GM21576 (cell line): Measurements from ENCODE around the gene VAV2.

ENCODE experiments used
- ATAC-seq: cut with Tn5 transposase; IDR thresholded peaks from one replicate; pipeline ENCODE4 v1.9.1; 2021; ENCODE audit warnings: mild to moderate bottlenecking, moderate library complexity; ENCODE audit not compliant: unreplicated experiment

VAV2 gene

DNA sequence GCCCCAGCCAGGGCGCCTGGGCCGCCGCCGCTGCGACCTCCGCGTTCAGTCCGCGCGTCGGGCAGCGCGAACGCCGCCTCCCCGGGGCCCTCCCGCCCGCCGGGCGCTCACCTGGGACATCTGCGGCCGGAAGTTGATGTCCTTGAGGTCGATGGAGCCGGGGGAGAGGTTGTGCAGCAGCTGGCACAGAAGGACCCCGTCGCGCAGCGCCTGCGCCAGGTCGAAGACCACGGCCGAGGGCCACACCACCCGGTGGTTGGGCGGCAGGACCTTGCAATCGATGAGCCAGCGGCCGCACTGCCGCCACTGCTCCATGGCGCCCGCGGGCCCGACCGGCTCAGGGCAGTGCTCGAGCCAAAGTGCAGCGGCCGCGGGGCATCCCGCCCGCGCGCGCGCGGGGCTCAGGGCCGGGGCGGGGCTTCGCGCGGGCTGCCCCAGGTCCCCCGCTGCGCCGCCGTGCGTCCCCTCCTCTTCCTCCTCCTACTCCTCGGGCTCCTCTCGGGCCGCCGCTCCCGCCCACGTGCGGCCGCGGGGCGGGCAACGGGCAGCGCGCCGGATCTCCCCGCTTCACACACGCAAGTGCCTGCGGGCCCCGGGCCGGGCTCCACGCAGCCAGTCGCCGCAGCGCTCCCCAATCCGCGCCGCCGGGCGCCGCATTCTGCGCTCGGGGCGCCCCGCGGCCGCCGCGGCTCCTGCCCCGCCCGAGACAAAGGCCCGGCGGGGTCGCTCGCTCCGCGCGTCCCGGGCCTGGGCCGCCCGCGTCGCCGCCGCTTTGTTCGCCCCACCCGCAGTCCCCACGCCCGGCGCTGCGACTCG is at the start of gene VAV2:
Gene VAV2 (minus strand): TSS at position 361 of the 816 bp plus-strand sequence. CDS start 46 bp downstream, at position 315.
- peak; percentile 46 for ATAC-seq

- ATAC-seq = no peak
Observed at GRCh38 chr9:134041649-134041962, 49.5 kb upstream of the VAV2 start.

- ATAC-seq = no peak
Observed at GRCh38 chr9:134040781-134041648, 48.9 kb upstream of the VAV2 start.

DNA sequence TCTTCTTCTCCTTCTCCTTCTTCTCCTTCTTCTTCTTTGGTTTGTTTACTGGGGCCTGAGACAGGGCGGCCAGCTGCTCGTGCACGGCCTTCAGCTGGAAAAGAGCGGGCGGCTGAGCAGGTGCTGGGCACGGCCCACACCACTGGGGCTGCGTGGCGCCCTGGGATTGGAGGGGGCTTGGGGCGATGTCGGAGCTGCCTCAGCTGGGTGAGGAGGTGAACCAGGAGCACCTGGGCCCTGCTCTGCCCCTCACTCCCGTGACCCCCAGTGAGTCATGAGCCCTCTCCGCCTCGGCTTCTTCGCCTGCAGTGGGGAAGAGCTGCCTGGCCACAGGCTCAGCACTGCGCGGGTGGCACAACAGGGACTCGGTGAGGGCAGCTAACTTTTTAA is 48.0 kb upstream of the VAV2 start:
- no peak for ATAC-seq

DNA sequence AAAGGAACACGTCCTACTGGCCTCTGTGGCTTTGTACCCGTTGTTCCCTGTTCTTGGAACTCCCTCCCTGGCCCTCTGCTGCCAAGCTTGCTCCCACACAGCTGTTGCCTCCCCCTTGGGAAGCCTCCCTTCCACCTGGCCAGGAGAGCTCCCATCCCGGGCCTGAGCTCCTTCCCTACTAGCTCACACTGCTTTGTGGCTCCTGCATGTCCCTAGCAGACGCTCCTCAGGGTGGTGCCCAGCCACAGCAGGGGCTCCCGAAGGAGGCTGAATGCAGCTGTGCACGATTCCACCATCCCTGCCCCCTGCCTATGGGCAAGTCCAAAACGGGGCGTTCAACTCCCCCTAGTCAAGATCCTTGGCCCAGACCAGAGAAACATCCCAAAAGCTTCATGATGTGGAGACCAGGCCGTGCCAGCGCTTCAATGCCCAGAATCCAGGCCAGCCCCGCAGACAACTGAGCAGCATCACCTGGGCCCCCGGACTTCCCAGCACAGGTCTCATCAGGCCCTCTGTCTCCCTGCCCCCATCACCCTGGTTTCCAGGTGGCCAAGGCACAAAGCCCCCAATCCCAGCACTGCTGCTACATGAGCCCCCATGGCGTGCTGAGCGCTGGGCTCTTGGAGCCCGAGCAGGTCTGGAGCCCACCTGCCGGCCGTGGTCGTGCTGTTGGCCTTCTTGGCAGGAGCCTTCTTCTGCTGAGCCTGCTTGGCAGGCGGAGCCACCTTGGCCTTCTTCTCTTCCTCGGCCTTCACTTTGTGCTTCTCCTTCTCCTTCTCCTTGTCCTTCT is 47.5 kb upstream of the VAV2 start:
- no peak for ATAC-seq

- no peak for ATAC-seq
Observed at GRCh38 chr9:134037641-134038040, 45.5 kb upstream of the VAV2 start.

DNA sequence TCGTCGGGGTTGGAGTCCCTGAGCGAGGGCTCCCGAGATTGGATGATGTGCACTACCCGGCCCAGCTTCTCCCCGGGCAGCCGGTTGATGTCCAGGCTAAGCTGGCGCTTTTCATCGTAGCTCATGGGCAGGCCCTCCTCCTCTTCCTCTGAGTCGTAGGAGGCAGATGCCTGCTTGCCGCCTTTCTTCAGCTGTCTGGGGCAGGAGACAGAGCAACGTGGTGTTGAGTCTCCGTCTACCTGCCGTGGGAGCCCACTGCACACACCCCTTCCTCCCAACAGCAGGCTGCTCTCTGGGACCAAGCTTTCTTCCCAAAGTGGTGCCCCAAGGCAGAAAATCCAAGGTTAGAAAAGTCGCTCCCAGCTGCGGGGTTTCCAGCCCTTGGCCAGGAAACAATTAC is 44.0 kb upstream of the VAV2 start:
- ATAC-seq = no peak

DNA sequence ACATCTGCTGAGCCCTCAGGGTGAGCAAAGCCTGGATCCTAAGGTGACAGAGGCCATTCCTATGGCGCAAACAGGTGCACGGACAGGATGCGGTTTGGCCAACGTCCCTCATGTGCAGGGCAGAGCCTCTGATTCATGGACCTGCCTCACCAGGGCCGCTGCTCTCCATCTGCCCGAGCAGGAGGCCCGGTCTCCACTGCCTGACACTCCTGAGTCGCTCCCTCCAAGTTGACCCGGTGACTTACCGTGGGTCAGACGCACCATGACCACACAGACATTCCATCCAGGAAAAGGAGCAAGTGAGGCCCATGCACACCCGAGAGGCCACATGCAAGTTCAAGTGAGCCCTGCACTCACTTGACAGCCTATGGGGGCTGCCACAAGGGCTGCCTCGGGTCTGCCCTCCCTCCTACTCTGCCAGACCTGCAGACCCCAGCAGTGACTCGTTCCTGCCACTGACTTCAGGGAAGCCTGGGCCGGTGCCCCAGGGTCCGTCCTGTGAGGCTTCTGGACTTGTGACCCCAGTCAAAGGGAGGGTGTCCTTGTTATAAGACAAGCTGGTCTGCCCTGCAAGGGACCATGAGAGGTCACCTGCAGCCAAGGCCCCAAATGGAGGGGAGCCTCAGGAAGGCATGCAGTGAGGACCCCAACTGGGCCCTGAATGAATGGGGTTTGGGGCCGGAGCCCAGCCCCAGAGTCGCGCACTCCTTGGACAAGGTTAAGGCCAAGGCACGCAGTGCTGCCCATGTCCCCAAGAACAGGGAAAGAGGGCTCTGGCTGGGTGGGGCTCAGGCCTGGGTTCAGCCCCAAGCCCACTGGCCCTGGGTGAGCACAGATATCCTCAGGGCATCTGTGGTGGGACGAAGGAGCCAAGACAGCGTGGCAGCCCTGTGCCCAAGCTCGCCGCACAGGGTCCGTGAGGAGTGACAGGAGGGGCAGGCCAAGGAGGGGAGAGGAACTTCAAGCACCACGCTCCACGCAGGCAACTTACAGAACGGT is 43.2 kb upstream of the VAV2 start:
- ATAC-seq = no peak

GRCh38 chr9:134034215-134035040 is 42.3 kb upstream of the VAV2 start:
- no peak for ATAC-seq

DNA sequence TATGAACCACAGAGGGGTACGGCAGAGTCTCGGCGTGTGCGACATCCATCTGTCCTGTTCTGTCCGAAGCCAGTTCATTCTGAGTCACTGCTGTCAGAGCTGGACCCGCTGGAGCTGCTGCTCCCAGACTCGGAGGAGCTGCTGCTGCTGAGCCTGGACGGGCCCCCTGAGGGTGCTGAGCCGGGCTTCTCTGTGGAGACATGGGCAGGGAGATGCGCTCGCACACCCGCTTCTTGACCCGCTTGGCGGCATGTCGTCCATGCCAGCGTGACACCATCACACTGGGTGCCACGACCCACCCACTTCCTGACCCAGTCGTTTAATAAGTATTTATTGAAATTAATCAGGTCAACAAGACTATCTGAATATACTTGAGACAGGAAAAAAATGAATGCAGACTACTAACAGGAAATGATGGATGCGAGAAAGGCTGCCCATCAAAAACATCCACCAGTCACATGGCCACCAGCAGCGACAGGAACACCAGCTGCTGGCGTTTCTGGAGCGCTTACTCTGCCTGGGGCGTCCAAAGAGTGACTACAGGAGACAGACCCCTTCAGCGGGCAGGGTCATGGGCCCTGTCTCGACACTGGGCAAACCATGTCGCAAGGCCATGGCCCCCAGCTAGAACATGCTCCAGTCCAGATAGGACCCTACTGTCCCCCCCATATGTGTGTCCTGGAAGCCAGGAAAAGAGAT is 41.5 kb upstream of the VAV2 start:
- ATAC-seq = no peak

DNA sequence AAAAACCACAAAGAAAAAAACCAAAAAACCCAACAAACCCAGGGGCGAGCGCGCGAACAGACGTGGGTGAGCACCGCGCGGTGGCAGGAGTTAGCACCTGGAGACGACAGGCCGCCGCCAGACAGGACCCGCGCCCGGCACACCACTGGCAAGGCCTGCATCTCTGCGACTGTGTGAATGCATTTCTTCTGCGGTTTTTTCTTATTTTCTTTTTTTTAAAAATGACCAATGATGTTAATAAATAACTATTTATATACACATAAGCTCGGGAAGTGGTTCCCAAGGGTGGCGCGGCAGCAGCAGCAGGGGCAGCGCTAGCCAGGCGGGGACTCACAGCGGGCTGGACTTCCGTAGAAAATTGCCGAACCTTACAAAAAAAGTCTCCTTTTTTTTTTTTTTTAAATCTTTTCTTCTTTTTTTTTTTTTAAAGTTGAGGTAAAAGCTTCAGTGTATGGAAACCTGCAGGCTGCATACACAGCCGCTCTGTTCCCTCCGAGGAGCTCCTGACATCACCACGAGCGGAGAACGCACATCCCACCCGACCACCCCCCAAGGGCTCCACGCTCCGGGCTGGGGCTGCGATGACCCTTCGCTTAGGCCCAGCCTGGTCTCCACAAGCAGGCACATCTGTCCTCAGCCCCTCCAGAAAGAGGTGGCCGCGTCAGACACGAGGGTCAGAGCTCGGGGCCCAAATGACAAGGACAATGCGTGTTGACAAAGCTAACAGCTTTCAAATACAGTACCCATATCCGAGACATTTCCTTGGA is 40.5 kb upstream of the VAV2 start:
- ATAC-seq = no peak

GRCh38 chr9:134031783-134032182 is 39.7 kb upstream of the VAV2 start:
- no peak for ATAC-seq

DNA sequence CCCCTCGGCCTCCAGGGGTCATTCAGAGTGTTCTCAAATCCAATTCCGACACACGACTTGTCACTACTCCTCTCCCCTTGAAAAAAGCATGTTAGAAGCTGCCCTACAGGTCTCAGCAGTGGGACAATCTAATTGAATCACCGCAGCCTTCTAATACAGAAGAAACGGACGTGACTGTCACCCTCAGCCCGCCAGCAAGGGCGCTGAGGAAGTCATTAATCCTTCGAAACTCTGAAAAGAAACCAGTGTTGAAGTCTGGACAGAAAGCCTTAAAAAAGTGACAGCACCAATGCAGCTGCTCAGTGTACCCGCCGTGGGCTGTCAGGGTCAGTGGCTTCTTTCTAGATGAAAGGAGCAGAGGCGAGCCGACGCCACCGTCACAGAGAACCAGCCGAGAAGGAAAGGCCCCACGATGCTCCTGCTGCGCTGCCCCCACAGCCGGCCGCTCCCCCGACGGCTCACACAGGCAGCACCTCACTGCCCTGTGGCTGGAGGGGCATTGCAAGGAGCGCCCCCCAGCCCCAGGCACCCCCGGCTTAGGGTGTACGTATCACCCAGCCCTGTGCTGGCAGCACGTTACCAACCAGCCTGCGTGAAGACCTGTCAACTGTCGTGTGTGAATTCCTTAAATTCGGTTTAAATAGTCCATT is 38.8 kb upstream of the VAV2 start:
- no peak for ATAC-seq

DNA sequence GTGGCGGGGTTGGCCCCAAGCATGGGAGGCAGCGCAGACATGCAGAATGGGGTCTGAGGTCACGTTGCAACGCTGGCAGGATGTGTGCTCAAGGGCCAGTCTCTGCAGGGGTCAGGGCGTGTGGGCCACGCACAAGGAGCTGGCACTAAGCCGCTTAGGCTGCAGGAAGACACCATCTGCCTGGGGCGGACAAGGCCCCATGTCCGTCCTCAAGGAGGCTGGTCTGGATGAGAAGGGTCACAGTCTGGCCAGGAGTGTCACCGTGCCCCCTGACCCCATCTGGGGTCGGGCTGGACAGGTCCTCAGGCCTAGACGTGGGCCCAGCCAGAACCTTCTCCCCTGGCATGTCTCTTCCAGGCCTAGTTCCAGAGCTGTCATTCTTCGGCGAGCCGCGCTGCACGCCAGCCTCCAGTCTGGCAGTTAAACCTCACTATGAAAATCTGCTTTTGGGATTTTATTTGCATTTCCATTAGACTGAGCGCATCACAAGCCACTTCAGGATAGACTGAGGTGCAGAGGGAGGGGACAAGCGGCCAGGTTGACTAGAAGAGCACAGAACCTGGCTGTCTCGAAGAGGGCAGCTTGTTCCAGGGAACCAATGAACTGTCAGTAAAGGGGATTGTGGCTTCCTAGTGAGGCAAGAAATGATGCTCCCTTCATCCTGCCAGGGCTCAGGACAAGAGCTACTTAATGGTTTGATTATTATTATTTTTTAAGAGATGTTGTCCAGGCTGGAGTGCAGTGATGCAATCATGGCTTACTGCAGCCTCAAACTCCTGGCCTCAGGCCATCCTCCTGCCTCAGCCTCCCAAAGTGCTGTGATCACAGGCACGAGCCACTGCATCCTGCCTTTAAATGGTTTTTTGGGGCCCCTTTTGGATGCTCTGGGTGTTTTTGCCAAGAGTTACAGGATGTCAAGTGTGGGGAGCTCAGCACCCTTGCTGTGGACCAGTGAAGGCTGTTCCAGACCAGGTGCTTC is 37.4 kb upstream of the VAV2 start:
- no peak for ATAC-seq

DNA sequence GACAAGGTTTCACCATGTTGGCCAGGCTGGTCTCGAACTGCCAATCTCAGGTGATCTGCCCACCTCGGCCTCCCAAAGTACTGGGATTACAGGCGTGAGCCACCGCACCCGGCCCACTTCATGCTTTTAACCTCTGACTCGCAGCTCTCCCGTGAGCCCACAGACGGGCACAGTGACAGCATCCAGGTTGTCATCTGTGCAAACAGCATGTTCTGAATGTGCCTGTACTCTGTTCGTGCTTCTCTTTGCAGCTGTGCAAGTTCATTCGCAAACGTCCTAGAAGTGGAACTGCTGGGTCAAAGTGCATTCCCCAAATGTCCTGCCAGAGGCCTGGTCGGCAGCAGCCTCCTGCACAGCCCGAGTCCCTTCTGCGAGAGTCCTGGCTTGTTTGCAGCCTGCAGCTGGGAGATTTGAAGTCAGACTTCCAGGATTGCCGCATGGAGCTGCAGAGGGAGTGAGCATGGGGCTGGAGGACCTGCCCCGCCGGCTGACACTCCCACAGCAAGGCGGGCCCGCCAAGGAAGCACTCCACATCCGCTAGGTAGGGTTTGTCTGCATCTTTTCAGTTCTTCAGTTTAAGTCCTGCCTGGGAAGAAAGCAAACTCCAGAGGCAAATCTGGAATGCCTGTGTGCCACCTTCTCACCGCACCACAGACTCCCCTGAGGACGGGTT is 36.6 kb upstream of the VAV2 start:
- no peak for ATAC-seq

DNA sequence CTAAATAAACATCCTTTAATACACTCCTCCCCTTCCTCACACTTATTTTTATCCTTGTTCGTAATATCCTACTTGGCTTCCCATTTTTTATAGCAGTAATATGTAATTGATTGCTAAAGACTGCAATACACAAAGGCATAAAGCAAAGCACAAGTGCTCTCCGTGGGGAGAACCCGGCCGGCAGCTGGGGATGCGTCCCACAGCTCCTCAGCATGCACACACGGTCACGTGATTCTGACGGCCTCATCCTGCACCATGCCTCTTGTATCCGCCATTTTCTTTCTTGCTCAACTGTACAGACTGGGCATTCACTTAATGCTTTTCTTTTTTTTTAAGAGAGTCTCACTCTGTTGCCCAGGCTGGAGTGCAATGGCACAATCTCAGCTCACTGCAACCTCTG is 36.0 kb upstream of the VAV2 start:
- ATAC-seq = no peak
